Rectal smooth muscle tissue (tissue), 1 donor: ENCODE measurements around the gene ABCG1.
A peak's percentile ranks its signal among the peaks of the same experiment; 100 is the strongest.

Experiments used
- H3K27ac ChIP-seq: one replicate; pipeline ENCODE4 v1.7.0; 2013; ENCODE audit warnings: low read depth, low read length, inconsistent platforms
- H3K27me3 ChIP-seq: one replicate; pipeline ENCODE4 v1.7.0; 2013; ENCODE audit warnings: low read length; ENCODE audit not compliant: control insufficient read depth, insufficient read depth
- H3K36me3 ChIP-seq: one replicate; pipeline ENCODE4 v1.7.0; 2013; ENCODE audit warnings: low read length; ENCODE audit not compliant: control insufficient read depth, insufficient read depth
- H3K4me1 ChIP-seq: one replicate; pipeline ENCODE4 v1.7.0; 2013; ENCODE audit warnings: low read length; ENCODE audit not compliant: control insufficient read depth, insufficient read depth
- H3K4me3 ChIP-seq: one replicate; pipeline ENCODE4 v1.7.0; 2013; ENCODE audit warnings: low read length
- H3K9ac ChIP-seq: one replicate; pipeline ENCODE4 v1.7.0; 2013; ENCODE audit warnings: low read length

Gene ABCG1

DNA sequence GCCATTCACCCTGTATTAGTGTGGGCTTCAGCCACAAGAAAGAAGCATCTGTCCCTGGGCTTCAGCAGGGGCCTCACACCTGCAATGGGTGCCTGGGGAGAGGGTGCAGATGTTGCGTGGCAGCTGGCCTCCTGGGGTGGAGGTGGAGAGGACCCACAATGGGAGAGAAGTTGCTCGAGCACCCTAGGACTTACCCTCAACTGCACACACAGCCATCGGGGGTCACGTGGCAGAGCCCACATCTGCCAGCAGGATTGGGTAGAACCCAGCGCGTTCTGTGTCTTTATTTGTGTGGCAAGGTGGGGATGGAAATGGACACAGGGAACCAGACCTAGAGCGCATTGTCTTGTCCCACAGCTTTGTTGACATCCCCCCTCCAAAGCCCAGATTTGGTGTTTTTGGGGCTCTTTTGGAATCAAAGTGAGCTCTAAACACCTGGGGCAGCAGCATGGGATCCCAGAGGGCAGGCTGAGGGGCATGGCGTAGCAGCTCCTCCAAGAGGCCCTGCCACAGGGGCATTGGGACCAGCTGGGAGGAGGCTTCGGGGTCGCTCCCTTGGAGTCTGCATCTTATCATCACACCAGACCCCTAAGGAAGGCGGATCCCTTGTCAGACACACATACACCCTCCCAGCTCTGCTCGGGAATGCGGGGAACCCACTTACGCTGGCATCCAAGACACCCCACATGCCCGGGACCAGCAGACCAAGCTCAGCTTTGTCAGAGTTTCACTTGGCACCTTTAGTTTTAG lies 5.1 kb downstream of the ABCG1 start:
- Histone ChIP-seq H3K36me3 (no peaks in the 10 kb centered on the region), H3K4me1 (peaks cover 31% of the 10 kb centered on the region), H3K9ac (no peak overlapping the region), H3K27me3 (no peaks in the 10 kb centered on the region), H3K27ac (no peak overlapping the region), H3K4me3 (no peak overlapping the region)

DNA sequence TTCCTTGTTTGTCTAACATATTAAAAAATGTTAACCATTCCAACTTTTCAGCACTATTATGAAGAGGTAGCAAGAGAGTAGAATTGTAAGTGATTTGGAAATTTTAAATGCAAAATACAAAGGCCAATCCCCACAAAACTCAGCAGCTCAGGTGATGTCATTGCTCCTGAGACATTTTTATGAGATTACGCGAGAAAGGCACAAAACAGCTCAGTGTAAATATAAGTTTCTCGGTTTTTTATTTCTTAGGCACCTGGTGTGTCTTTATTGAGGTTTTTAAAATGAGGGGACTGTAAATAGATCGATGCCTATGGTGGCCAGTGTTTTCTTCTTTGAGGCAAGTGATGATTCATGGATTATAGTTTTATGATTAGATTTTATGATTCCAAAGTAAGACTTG lies 6.1 kb downstream of the ABCG1 start:
- Histone ChIP-seq H3K27me3 (no peaks in the 10 kb centered on the region), H3K9ac (no peak overlapping the region), H3K4me1 (peaks cover 31% of the 10 kb centered on the region), H3K4me3 (no peak overlapping the region), H3K36me3 (no peaks in the 10 kb centered on the region), H3K27ac (no peak overlapping the region)

DNA sequence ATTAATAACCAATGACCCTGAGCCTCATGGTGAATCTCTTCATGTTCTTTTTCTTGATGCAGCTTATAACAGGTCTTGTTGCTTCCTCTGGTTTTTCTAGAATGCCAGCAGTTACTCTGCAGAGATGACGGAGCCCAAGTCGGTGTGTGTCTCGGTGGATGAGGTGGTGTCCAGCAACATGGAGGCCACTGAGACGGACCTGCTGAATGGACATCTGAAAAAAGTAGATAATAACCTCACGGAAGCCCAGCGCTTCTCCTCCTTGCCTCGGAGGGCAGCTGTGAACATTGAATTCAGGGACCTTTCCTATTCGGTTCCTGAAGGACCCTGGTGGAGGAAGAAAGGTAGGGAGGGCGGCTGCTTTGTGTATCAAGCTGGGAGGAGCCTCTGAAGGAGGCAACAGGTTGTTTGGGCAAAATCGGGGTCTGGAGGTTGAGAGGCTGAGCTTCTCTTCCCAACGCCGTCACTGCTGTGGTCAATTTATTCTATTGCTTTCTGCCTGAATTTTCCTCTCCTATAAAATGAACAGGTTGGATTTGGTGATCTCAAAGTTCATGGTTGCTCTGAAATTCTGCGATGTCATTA lies 6.7 kb downstream of the ABCG1 start:
- no peaks in the 10 kb centered on the region for H3K27me3 ChIP-seq
- H3K36me3 ChIP-seq = no peaks in the 10 kb centered on the region
- no peak overlapping the region for H3K9ac ChIP-seq
- no peak overlapping the region for H3K4me3 ChIP-seq
- peaks cover 28% of the 10 kb centered on the region for H3K4me1 ChIP-seq
- H3K27ac ChIP-seq = no peak overlapping the region

DNA sequence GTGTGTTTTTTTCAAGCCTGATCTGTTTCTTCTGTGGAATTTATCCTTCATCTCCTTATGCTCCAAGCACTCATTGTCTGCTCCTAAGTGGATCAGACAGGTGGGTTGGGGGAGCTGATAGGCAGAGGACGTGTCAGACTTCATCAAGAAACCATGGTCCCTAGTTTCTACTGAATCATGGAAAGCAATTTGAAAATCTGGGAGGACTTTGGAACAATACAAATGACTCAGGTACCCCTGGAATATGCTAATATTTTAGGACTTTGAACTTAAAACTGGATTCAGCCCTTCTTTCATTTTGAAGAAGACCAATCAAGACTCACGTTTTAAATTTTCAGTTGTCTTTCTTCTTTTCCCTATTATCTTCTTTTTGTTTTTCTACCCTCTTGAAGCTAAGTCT lies 7.7 kb downstream of the ABCG1 start:
- no peaks in the 10 kb centered on the region for H3K27me3 ChIP-seq
- no peak overlapping the region for H3K27ac ChIP-seq
- peaks cover 27% of the 10 kb centered on the region for H3K4me1 ChIP-seq
- no peak overlapping the region for H3K9ac ChIP-seq
- no peaks in the 10 kb centered on the region for H3K36me3 ChIP-seq
- no peak overlapping the region for H3K4me3 ChIP-seq

DNA sequence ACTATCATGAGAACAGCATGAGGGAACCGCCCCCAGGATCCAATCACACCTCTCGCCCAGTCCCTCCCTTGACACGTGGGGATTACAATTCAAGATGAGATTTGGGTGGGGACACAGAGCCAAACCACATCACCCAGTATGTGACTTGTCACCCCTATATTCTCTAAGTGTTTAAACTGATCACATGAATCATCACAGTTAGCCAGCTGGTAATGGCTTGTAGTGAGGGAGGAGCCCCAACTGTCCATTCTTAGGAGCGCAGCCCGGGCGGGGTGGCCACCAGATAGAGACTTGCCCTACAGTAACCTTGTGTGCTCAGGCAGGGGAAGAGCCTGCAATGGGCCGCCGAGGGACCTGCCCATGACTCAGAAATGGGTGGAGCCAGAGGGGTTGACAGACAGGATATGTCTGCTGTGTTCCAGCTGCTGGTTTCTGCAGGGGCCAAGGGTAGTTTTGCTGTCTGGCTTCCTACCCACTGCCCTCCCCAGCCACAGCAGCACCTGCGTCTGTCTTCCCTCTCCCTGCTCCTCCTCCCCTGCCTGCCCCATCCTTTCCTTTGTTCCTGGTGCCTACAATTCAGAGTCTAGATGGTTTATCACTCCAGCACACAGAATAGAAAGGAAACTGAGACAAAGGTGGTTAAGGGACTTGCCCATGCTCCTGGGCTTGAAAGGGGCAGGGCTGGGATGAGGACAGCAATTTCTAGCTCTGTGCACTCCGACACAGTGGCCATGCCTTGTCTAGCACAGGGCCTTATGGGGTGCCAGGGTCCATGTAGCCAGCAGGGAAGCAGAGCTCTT lies 9.2 kb downstream of the ABCG1 start:
- H3K9ac ChIP-seq = no peak overlapping the region
- H3K36me3 ChIP-seq = no peaks in the 10 kb centered on the region
- peak overlapping the region; percentile 38 for H3K27ac ChIP-seq
- no peaks in the 10 kb centered on the region for H3K27me3 ChIP-seq
- H3K4me1 ChIP-seq = peaks cover 32% of the 10 kb centered on the region
- peak overlapping the region; percentile 41 for H3K4me3 ChIP-seq

DNA sequence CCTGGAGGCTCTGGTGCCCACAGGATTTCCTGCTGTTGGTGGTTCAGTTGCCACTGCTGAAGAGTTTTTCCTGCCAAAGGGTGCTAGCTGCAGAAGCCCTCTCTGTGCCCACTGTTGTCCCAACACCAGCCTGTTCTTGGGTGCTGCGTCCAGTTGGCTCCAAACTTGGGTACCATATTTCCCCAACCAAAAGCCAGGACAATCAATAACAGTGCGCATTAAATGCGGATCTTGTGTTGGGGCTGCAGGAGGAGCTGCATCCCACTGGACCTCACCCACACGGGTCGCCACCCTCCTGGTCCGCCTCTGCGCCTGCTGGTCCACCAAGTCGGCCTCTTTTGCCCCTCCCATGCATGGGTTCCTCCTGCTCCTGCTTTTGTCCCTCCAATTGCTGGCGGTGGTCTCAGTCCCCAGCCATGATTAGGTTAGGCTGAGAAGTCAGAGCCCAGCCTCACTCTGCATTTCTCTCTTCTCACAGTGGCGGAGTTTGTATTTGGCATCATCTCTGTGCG lies 9.8 kb downstream of the ABCG1 start:
- no peaks in the 10 kb centered on the region for H3K36me3 ChIP-seq
- H3K27ac ChIP-seq = peak overlapping the region; percentile 38
- peak overlapping the region; percentile 41 for H3K4me3 ChIP-seq
- no peaks in the 10 kb centered on the region for H3K27me3 ChIP-seq
- no peak overlapping the region for H3K9ac ChIP-seq
- H3K4me1 ChIP-seq = peaks cover 37% of the 10 kb centered on the region

DNA sequence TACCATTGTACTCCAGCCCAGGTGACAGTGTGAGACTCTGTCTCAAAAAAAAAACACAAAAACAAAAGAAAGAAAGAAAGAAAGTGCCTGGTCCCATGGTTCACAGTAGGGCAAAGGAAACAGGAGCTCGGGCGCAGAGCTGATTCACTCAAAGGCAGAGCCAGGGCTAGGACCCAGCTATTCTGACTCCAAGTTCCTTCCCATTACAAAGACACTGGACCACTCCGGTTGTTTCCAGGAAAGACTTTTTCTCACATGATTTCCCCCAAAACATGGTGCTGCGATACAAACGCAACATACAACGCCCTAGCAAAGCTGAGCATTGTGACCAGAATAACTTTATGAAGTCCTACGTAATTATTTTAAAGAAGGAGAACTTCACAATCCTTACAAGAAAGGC lies 10.7 kb downstream of the ABCG1 start:
- Histone ChIP-seq H3K9ac (no peak overlapping the region), H3K27me3 (no peaks in the 10 kb centered on the region), H3K4me3 (no peak overlapping the region), H3K27ac (no peak overlapping the region), H3K36me3 (no peaks in the 10 kb centered on the region), H3K4me1 (peaks cover 44% of the 10 kb centered on the region)

DNA sequence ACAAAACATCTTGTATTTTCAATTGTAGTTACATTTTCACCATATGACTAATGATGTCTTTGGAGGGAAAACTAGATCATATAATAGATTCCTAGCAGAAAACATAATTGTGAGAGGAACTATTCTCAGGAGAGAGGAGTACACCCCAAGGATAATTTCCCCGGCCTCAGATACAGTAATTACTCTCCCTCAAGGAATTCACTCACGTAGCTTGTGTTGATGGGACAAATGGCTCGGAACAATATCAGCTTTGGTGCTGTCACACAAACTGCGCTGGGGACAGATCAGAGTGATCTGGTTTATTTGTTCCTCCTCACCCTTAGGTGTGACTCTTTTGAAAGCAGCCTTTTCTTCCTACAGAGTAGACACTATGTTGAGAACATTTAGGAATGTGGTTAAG lies 11.2 kb downstream of the ABCG1 start:
- H3K4me1 ChIP-seq = peaks cover 47% of the 10 kb centered on the region
- H3K9ac ChIP-seq = no peak overlapping the region
- H3K27me3 ChIP-seq = no peaks in the 10 kb centered on the region
- no peaks in the 10 kb centered on the region for H3K36me3 ChIP-seq
- H3K27ac ChIP-seq = no peak overlapping the region
- H3K4me3 ChIP-seq = no peak overlapping the region

DNA sequence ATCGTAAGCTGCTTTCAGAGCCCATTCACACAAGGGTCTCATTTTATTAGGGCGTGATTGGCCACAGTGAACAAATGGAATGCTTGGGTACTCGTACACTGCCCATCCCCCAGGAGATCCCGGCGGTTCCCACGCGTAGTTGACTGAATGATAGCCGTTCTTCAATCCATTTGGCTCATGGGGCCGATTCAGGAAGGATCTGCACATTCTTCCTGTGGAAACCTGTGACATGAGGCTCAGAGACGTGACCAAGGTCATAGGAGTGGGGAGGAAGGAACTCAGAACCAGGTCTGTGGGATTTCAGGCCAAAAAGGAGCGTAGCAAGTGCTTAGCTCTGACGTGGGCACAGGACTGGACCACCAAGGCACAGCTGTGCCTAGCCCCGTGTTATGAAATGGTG lies 11.7 kb downstream of the ABCG1 start:
- H3K4me3 ChIP-seq = no peak overlapping the region
- H3K36me3 ChIP-seq = no peaks in the 10 kb centered on the region
- no peaks in the 10 kb centered on the region for H3K27me3 ChIP-seq
- no peak overlapping the region for H3K9ac ChIP-seq
- H3K27ac ChIP-seq = no peak overlapping the region
- peaks cover 47% of the 10 kb centered on the region for H3K4me1 ChIP-seq

DNA sequence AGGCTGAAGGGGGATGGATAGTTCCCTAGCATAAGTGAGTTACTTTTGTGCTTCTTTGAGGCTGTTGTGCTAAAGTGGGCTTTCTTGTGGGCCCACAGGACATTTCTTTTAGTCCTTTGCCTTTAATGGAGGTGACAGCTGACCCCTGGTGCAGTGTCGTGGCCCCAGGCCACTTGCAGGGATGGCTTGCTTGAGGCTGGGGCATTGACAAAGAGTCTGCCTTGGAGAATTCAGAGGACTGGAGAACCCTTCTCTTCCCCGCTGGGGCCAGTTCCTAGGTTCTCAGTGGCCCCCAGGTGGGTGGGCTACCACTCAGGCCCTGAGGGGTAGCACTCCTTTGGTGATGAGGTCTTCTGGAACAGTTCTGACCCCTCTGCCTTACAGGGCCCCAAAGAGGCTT lies 12.8 kb downstream of the ABCG1 start:
- Histone ChIP-seq H3K36me3 (no peaks in the 10 kb centered on the region), H3K27ac (peak overlapping the region; percentile 91), H3K4me1 (peaks cover 50% of the 10 kb centered on the region), H3K4me3 (no peak overlapping the region), H3K27me3 (no peaks in the 10 kb centered on the region), H3K9ac (no peak overlapping the region)

DNA sequence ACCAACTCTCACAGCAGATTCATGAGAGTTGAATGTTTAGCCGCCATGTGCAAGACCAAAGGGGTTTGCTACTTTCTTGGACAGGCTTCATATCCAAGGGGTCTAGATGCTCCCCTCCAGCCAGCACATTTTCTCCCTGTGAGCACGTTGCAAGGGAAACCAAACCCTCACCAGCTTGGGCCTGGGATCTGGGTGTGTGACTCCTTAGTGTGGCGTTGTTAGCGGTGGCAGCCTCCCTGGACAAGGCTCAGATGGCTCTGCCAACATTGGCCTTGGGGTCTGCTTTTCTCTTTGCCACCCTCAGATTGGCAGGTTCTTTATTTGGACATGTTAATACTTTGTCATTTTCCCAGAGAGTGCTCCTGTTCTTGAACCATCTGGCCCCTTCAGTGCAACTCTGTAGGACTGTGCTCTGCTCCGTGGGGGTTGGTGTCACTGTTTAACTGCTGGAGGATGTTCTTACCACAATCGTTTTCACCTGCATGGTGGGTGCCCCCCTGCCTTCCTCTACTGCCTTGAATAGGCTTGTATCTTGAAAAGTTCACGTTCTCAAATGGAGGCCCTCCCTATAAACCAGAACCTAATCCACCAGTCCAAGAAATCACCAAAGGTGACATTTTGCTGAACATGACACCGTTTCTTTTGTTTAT lies 13.4 kb downstream of the ABCG1 start:
- Histone ChIP-seq H3K4me1 (peaks cover 50% of the 10 kb centered on the region), H3K9ac (no peak overlapping the region), H3K4me3 (no peak overlapping the region), H3K27me3 (no peaks in the 10 kb centered on the region), H3K27ac (peak overlapping the region; percentile 91), H3K36me3 (no peaks in the 10 kb centered on the region)
